HG02763 (cell line): ENCODE measurements around the gene RAD23B.
A peak's percentile ranks its signal among the peaks of the same experiment; 100 is the strongest.
"Not testable (repeated sequence)": the region's sequence is repeated elsewhere in the genome, so short reads cannot be mapped to it uniquely, and the experiment has no call there.

Experiments used
- ATAC-seq: cut with Tn5 transposase; IDR thresholded peaks from one replicate; pipeline ENCODE4 v1.9.1; 2021; ENCODE audit warnings: mild to moderate bottlenecking, moderate library complexity; ENCODE audit not compliant: unreplicated experiment

RAD23B gene

DNA sequence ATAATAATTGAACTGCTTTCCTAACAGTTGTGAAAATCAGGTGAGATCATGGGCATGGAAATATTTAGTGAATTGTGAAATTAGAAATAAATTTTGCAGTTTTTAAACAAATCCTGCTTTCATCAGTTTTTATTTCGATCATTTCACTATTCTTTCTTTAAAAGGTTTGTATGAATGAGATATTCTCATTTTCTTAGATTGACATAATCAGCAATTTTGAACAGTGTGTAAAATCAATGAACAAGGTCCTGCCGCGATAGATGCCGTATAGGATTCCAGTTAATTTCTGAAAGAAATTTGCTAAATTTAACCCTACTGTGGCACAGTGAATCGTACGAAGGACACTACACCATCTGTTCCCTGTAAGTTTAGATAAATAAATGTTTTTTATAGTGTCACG is 7.5 kb downstream of the RAD23B start:
- ATAC-seq = no peak

DNA sequence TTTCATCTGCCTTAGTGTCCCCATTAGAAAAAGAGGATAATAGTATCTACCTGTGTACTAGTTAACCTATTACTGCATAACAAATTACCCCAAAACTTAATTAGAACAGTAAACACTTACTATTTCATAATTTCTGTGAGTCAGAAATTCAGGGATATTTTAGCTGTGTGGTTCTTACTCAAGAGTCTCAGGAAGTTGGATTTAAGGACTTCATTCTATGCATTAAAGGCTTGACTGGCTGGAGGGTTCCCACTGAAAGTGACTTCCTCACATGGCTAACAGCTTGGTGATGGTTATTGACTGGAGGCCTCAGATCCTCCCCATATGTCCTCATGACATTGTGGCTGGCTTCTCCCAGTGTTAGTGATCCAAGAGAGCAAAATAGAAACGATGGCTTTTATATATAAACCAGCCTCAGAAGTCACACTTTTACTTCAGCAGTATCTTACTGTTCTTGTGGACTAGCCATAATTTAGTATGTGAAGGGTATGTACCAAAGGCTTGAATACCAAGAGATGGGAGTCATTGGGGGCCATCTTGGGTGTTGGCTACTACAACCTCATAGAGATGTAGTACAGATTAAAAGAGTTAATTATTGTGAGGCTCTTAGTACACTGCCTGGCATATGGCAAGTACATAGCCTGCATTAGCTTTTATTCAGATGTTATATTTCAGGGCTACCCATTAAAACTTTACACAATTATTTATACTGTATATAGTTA is 9.9 kb downstream of the RAD23B start:
- ATAC-seq = no peak

DNA sequence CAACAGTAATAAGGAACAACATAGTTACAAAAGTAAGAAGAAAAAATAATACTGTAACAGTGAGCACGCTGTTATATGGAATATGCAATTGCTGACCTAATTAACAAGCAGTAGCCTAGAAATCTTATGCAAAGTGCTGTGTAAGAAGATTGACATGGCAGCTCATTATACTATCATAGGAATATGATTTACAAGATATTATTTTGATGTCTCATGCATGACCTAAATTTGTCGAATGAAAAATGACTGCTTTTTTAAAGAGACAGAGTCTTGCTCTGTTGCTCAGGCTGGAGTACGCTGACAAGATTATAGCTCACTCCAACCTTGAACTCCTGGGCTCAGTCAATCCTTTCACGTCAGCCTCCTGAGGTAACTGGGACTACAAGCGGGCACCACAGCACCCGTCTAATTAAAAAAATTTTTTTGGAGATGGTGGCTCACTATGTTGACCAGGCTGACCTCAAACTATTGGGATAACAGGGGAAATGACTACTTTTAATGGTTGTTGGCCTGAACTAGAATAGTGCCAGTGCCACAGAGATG is 10.5 kb downstream of the RAD23B start:
- no peak for ATAC-seq

DNA sequence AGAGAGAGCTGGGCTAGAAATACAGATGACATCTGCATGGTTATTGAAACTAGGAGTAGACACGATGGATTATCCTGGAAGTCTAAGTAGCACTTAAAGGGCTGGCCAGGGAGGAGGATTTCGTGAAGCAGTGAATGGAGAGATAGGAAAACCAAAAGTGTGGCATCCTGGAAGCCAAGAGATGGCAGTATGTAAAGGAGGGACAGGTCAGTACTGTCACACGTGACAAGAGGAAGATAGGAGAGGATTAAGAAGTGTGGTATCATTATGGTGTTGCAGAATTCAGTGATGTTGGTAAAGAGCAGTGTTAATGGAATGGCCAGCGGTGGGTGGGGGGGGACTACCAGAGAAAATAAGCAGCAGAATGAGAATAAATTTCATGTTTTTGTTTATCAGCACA is 11.7 kb downstream of the RAD23B start:
- no peak for ATAC-seq

DNA sequence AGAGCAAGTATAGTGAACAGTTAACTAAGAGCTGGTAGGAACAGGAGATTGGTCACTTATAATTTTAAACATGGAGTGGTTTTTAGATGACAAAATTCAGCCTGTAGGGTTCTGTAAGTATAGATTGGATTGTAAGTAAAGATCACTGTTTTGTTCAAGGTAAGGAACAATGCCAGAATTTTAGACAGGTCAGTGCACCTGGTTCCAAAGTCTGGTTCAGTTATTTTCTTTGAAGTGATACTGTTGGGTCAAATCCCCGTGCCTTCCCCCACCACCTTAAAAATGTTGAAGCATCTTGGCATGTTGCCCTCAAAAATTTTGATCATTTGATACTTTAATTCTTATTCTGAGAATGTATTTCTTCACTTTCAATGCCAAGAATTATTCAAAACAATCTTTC is 12.9 kb downstream of the RAD23B start:
- no peak for ATAC-seq

DNA sequence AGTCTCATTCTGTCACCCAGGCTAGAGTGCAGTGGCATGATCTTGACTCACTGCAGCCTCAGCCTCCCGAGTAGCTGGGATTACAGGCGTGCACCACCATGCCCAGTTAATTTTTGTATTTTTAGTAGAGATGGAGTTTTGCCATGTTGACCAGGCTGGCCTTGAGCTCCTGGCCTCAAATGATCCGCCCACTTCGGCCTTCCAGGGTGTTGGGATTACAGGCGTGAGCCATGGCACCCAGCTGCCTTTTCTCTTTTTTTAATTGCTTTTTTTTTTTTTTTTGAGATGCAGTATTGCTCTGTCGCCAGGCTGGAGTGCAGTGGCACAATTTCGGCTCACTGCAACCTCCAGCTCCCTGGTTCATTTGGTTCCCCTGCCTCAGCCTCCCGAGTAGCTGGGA is 13.5 kb downstream of the RAD23B start:
- ATAC-seq = not testable (repeated sequence)

DNA sequence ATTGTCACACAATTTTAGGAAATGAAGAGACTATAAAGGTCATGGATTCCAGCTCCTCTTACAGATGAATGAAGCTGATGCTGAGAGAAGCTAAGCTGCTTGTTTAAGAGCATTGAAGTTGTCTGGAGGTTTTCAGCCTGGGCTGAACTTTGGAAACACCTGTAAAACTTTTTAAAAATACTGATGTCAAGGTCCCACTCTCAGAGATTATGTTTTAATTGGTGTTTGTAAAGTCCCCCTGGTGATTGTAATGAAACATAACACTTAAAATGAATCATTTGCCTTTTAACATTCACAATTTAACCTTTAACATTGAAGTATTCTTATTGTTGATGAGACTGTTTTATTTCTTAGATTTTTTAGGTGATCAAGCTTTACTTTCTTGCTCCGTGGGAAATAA is 16.4 kb downstream of the RAD23B start:
- ATAC-seq = no peak

DNA sequence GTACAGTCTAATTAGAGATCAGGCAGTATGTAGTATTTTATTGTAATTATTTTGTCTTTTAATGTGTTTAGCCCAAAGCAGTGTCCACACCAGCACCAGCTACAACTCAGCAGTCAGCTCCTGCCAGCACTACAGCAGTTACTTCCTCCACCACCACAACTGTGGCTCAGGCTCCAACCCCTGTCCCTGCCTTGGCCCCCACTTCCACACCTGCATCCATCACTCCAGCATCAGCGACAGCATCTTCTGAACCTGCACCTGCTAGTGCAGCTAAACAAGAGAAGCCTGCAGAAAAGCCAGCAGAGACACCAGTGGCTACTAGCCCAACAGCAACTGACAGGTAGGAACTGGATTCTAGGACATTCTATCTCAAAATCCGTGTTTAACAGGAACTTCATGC is 23.2 kb downstream of the RAD23B start:
- ATAC-seq = no peak

DNA sequence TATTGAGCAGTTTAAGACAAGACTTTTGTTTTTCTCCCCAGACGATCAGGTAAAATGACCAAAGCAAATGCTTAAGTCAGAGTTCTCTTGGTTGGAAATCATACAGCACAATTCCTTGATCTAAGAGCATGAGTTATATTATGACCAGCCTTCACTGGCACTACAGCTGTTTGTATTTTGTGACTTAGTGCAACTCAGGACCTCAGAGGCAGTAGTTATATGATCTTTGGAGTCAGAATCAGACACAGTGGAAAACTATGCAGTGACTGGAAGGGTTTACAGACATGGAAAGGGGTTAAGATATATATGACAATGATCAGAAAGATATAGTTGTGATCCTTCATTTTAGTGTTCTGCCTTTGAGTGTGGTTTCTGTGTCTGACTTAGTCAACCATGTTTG is 24.3 kb downstream of the RAD23B start:
- ATAC-seq = no peak

DNA sequence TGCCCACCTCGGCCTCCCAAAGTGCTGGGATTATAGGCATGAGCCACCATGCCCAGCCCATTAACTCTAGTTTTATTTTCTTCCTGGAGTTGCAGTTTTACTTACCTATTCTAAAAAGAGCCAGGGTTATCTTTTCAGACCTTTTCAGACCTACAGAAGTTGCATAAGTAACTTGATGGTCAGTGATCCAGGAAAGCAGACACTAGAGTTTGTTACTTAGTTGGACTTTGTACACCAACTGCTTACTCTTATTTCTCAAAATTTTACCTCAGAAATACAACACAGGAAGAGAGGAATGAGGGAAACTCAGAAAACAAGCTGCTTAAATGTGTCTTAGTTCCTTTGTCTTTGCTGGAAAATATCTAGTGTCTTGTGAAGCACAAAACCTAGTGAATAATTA is 25.4 kb downstream of the RAD23B start:
- ATAC-seq = no peak

DNA sequence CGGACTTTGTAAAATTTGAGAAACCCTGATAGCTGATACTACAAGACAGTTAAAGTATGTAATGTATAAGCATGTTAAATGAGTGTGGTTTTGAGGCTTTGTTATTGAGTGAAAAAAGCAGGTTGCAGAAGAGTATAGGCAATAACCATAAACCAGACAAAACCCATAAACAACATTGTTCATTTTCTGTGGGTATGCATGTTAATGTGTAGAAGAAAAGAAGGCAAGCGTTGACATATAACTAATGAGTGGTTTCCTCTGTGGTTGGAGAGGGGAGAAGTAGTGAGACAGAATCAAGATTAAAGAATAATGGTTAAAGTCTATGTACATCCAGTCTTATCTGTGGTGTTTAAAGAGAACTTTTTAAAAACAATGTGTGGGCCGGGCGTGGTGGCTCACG is 26.2 kb downstream of the RAD23B start:
- ATAC-seq = peak; percentile 61

DNA sequence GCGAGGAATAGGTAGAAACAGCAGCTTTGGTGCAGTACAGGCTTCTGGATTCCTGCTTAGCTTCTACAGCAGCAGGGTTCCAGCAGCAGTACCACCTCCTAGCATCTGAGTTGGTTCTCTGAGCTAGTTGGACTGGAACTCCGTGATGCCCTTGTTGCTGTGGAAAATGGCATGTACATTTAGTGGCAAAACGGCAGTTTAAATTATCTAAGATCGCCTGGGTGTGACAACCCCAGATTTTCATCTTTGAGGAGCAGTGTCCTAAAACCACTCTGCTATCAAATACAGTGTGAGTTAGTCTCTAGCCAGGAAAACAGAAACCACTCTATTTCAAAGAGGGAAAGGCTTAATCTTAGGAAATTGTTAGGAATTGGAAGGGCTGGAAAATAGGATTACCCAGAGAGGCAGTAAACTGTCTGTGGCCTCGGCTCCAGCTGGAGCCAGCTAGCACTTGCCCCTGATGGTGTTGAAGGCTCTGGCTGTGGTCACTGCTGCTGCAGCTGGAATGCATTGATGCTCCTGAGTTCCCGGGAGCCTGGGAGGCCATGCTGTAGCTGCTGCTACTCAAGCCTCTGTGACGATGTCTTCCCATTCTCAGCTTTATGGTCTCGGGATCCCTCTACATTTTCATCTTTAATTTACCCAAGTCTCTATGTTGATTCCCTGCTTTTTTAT is 29.4 kb downstream of the RAD23B start:
- ATAC-seq = no peak

DNA sequence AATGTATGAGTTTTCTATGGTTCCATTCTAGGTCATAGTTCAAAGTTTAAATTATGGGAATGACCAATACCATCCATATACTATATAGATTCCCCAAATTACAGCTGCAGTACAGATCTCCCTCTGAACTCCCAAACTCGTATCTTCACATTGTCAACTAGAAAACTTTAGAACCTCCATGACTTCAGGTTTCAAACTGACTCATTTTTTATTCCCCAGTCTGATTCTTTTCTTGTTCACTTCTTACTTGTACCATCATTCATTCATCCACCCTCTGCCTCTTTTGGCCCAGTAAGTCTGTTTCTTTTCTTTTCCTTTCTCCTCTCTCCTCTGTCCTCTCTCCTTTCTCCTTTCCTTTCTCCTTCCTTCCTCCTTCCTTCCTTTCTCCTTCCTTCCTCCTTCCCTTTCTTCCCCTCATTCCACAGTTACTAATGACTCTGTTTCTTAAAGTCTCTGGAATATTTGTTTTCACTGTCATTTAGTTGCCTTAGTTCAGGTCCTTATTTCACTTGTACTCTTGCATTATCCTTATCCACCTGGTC is 30.5 kb downstream of the RAD23B start:
- no peak for ATAC-seq

DNA sequence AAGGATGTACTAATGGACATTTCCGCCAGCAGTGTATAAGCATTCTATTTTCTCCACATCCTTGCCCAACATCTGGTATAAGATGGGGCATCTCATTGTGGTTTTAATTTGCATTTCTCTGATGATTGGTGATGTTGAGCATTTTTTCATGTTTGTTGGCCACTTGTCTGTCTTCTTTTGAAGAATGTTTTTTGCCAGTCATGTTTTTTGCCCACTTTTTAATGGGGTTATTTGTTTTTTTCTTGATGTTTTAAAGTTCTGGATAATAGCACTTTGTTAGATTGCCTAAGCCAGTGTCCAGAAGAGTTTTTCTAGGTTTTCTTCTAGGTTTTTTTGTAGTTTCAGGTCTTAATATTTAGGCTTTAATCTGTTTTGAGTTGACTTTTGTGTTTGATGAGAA is 31.7 kb downstream of the RAD23B start:
- no peak for ATAC-seq

DNA sequence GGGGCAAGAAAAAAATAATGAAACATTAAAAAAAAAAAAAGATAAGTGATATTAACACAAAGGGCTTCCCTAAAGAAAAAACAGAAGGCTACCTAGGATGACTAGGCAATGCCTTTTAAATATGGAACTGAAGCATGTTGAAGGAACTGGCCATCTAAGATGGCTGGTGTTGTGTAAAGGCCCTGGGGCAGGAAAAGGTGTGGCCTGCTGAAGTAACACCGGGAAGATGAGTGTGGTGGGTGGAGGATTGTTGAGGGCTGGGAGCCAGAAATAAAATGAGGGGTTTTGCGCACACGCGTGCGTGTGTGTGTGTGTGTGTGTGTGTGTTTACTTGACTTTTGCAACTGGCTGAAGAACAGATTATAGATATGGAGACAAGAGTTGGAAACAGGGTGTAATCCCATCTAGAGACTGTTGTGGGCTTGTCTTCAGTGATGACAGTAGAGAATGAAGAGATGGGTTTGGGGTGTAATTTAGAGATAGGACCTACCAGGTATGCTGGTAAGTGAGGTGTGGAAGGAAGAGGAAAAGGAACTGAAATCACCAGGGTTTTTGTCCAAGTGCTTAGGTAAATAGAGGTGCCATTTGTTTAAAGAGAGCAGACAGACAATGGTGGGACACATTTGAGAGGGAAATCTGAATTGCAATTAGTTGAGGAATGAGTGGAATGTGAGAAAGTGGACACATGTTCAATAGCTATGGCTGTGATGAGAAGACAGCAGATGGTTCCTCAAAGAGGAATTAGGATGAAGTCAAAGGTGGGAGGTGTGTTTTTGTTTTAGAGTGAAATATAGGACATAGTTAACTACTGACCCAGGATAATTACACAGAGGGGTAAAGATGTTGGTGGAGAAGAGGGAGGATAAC is 33.9 kb downstream of the RAD23B start:
- no peak for ATAC-seq

DNA sequence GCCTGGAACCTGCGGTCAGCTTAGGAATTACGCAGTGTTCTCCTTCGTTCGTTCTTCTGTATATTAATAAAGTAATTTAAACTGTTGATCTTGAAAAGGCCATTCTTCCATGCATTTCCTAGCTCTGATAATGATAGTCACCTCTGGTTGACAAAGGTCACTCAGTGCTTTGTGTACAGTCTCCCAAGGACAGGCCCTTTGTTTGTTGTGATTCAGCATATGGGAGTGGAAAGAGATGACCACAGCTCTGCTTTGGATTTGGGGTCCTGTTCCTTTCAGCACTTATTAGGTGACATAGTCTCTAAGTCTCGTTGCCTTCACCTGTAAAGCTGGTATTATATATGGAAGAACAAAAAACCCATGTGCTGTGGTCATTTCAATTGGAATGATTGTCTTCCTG is 39.6 kb downstream of the RAD23B start:
- no peak for ATAC-seq

DNA sequence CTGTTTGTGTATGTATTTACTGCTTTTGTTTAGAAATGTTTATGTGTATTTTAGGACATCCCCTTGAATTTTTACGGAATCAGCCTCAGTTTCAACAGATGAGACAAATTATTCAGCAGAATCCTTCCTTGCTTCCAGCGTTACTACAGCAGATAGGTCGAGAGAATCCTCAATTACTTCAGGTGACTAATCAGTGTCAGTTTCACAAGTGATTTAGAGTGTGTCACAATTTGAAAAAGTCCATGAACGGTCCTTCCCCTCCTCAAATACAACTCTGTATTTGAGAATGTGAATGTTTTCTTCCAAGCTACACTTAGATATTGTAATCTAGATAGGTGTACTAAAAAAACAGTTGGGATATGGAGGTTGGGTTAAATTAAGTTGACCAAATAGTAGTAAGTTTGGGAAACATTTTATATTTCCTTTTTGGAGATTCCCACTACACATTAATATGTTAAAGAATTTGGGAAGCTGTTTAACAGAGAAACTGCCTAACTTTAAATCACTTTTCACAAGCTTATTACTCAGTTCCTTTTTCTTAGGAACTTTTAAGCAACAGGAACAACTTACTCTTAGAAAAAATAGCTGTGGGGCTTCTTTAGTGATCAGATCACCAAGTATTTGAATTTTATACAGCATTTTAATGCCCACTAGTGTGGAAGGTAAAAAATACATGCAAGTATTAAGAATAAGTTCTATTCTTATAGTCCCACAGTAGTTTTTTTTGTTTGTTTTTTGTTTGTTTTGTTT is 40.9 kb downstream of the RAD23B start:
- no peak for ATAC-seq

DNA sequence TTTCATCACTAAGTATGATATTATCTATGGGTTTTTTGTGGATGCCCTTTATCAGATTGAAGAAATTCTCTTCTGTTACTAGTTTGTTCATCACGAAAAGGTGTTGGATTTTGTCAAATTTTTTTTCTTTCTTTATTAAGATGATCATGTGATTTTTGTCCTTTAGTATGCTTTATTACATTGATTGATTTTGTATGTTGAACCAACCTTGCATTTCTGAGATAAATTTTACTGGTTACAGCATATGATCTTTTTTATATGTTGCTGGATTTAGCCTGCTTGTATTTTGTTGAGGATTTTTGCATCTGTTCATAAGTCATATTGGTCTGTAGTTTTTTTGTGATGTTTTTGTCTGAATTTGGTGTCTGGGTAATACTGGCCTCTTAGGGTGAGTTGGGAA is 42.8 kb downstream of the RAD23B start:
- ATAC-seq = no peak

DNA sequence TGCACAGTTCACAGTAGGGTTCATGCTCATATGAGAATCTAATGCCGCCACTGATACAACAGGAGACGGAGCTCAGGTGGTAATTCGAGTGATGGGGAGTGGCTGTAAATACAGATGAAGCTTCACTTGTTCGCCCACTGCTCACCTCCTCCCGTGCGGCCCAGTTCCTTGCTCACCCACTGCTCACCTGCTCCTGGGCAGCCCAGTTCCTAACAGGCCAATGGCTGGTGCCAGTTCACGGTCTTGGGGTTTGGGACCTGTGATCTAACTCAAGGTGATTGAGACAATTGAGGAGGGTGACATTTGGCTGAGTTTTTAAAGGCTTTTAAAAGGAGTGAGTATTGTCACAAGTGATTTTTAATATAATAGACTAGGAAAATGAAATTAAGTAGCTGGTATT is 45.4 kb downstream of the RAD23B start:
- ATAC-seq = no peak

DNA sequence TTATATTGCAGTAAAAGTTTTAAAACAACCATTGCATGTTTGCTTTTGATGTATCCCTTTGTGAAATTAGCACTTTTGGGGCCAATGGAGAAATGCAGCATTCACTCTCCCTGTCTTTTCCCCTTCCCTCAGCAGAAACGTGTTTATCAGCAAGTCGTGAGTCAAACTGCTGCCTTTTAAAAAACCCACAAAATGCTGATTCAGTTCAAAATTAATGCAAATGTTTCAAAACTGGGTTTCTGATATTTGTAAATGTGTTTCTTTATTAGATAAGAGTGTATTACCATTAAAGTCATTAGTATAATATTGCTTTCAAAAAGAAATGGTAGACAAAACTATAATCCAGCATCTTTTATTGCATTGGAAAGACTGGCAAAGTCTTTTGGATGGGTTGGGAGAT is 47.3 kb downstream of the RAD23B start:
- no peak for ATAC-seq

DNA sequence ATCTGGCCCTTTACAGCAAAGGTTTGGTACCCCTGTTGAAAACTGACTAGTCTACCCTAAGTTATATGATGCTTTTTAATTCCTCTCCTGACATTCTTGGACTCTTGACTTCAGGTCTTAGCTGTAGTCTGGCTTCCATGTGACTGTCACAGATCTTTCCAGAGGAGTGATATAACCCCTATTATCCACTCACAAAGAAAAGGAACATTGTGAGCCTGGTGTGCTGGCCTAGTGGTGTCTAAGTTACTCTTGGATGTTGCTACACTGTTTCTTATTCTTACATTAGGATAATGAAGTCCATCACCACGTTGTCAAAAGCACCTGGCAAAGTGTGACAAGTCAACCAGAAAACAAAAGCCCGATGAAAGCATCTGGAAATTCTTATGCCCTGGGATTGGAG is 49.8 kb downstream of the RAD23B start:
- ATAC-seq = no peak
